Tibial nerve (tissue), 4 donors: ENCODE measurements around the gene OR6K2.

ENCODE experiments used
- CTCF ChIP-seq, 5 experiments: fragments of 200-600 bp in 3 of 5; fragments of 450-650 bp in 2 of 5; sonication (generic) in 3 of 5; IDR thresholded peaks; one replicate each; pipeline ENCODE4 v1.5.1; 2016 to 2019; ENCODE audit warnings: antibody characterized with exemption in 5 of 5, mild to moderate bottlenecking in 3 of 5, moderate library complexity in 2 of 5
- EP300 ChIP-seq, 2 donors: sonication (generic); formaldehyde crosslinking; IDR thresholded peaks; one replicate each; pipeline ENCODE4 v1.6.1; 2017; ENCODE audit warnings: antibody characterized with exemption in 2 of 2, mild to moderate bottlenecking in 1 of 2
- POLR2A ChIP-seq, 2 donors: fragments of 450-650 bp; IDR thresholded peaks; one replicate each; pipeline ENCODE4 v1.6.1; 2017; ENCODE audit warnings: antibody characterized with exemption in 2 of 2, mild to moderate bottlenecking in 2 of 2, moderate library complexity in 2 of 2

- TF ChIP-seq CTCF (IDR thresholded peaks at IDR 0.05) (no peak), POLR2A (IDR thresholded peaks at IDR 0.05) (no peak), EP300 (IDR thresholded peaks at IDR 0.05) (no peak)
These were observed 28.2 kb upstream of the OR6K2 start for GRCh38 chr1:158728510-158729225.
